ENCODE data around the gene OR2T2. TPM values are rescaled to one million over a fixed set of nuclear protein-coding genes. Genes with fewer than 3 reads are reported as not detected.
"Not testable (repeated sequence)": the region's sequence is repeated elsewhere in the genome, so short reads cannot be mapped to it uniquely, and the experiment has no call there.

Gene OR2T2
- total RNA-seq, 4 donors from 2014 or later = not detected

GRCh38 chr1:248439283-248439682, 6.2 kb upstream of the OR2T2 start:
- H3K27me3 ChIP-seq; H3K4me3 ChIP-seq; H3K4me1 ChIP-seq; H3K27ac ChIP-seq (replicated peaks in 1 of 4); DNase-seq (ENCODE audit: extremely low spot score); intact Hi-C loops (cut with DNase I); H3K36me3 ChIP-seq; H3K9me3 ChIP-seq: not testable (repeated sequence)
- WGBS = 71% methylated on average over 5 of the region's 5 CpGs

DNA sequence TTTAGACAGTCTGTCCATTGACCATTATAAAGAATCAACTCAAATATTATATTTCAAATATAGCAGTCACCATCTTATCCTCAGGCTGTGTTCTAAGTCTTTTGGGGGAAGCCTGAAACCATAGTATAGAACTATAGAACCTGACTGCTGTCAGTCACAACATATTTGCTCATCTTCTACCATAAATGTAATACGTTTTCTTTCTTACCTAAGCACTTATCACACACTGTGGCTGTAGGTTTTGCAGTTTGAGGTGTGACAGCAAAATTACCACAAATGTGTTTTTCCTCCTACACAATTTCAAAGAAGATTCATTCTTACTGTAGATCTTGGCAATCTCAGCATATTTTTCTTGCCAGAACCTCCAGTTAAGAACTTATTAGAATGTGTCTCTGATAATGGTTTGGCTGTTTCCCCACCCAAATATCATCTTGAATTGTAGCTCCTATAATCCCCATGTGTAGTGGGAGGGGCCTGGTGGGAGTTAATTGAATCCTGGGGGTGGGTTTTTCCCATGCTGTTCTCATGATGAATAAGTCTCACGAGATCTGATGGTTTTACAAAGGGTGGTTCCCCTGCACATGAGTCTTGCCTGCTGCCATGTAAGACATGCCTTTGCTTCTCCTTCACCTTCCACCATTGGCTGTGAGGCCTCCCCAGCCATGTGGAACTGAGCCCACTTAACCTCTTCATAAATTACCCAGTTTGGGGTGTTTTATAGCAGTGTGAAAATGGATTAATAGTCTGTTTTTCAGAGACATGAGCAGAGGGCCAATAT, 2.7 kb upstream of the OR2T2 start:
- H3K27ac ChIP-seq (replicated peaks in 1 of 4); H3K9me3 ChIP-seq; H3K36me3 ChIP-seq; intact Hi-C loops (cut with DNase I); H3K4me1 ChIP-seq; H3K4me3 ChIP-seq; DNase-seq (ENCODE audit: extremely low spot score); H3K27me3 ChIP-seq: not testable (repeated sequence)
- WGBS = 61% methylated on average over 1 of the region's 2 CpGs

- intact Hi-C loops (cut with DNase I); H3K27me3 ChIP-seq; H3K36me3 ChIP-seq; H3K4me1 ChIP-seq; H3K9me3 ChIP-seq; H3K4me3 ChIP-seq; DNase-seq (ENCODE audit: extremely low spot score); H3K27ac ChIP-seq (replicated peaks in 1 of 4): not testable (repeated sequence)
- 57% methylated on average over 4 of the region's 4 CpGs for WGBS
Measured at GRCh38 chr1:248444603-248445002, 834 bp upstream of the OR2T2 start.

GRCh38 chr1:248448409-248449074, 3.1 kb downstream of the OR2T2 start:
- H3K9me3 ChIP-seq; DNase-seq (ENCODE audit: extremely low spot score); H3K27me3 ChIP-seq; H3K4me1 ChIP-seq; intact Hi-C loops (cut with DNase I); H3K27ac ChIP-seq (replicated peaks in 1 of 4); H3K4me3 ChIP-seq; H3K36me3 ChIP-seq: not testable (repeated sequence)
- no CpG with 5 or more reads among the region's 4 CpGs for WGBS

GRCh38 chr1:248449821-248450465, 4.5 kb downstream of the OR2T2 start:
- DNase-seq (ENCODE audit: extremely low spot score); intact Hi-C loops (cut with DNase I); H3K27me3 ChIP-seq; H3K4me3 ChIP-seq; H3K27ac ChIP-seq (replicated peaks in 1 of 4); H3K9me3 ChIP-seq; H3K36me3 ChIP-seq; H3K4me1 ChIP-seq: not testable (repeated sequence)
- WGBS = 71% methylated on average over 5 of the region's 6 CpGs

DNA sequence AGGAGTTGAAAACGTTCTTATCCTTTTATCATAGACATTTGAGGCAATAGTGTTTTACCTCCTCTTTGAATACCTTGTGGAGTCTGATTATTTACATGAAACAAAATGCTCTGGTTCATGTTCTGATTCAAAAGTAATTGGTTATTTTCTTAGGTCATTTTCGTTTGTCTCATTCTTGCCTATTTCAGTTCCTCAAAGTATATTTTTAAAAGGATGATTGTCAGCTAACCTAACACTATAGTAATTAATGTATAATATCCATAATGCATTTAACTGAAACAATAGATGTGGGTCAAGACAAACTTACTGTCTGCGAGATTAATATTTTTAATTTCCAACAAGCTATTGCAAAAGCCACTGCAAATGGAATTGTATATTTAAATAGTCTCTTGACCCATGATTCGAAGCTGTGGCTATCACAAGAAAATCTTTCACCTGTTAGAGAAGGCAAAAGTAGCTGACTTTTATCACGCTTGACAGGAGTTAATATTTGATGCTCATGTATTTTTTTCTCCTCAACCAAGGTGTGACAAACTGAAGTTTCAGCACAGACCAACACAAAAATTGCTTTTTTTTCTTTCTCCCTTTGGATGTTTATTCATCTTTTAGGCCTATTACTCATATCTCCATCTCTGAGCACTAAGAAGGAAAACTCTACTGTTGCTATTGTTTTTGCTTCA, 5.2 kb downstream of the OR2T2 start:
- H3K4me1 ChIP-seq; H3K27me3 ChIP-seq; DNase-seq (ENCODE audit: extremely low spot score); H3K9me3 ChIP-seq; H3K27ac ChIP-seq (replicated peaks in 1 of 4); intact Hi-C loops (cut with DNase I); H3K4me3 ChIP-seq; H3K36me3 ChIP-seq: not testable (repeated sequence)
- WGBS = 35% methylated on average over 2 of the region's 5 CpGs

- H3K36me3 ChIP-seq; H3K4me1 ChIP-seq; DNase-seq (ENCODE audit: extremely low spot score); H3K4me3 ChIP-seq; intact Hi-C loops (cut with DNase I); H3K27me3 ChIP-seq; H3K27ac ChIP-seq (replicated peaks in 1 of 4); H3K9me3 ChIP-seq: not testable (repeated sequence)
- no CpG with 5 or more reads among the region's 7 CpGs for WGBS
Measured at GRCh38 chr1:248453619-248454018, 8.2 kb downstream of the OR2T2 start.

- not testable (repeated sequence) for H3K27ac ChIP-seq (replicated peaks in 1 of 4); H3K27me3 ChIP-seq
Measured at GRCh38 chr1:248455045-248455444, 9.6 kb downstream of the OR2T2 start.

DNA sequence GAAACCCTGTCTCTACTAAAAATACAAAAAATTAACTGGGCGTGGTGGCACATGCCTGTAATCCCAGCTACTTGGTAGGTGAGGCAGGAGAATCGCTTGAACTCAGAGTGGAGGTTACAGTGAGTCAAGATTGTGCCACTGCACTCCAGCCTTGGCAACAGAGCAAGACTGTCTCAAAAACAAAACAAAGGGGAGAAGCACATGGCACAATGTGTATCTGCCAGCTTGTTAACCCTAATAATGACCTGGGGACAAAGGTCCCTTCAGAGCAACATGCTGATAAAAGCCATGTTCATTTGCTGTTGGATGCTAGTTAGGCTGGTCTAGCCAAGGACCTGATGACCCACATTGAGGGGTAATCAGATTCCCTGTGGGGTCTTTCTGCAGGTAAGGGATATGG, 11.2 kb downstream of the OR2T2 start:
- H3K9me3 ChIP-seq; H3K27me3 ChIP-seq; DNase-seq (ENCODE audit: extremely low spot score); H3K27ac ChIP-seq (replicated peaks in 1 of 4); intact Hi-C loops (cut with DNase I); H3K4me3 ChIP-seq; H3K36me3 ChIP-seq; H3K4me1 ChIP-seq: not testable (repeated sequence)
- WGBS = no CpG with 5 or more reads among the region's 2 CpGs

More at GRCh38 chr1:248455045-248455444, 9.6 kb downstream of the OR2T2 start:
- intact Hi-C loops (cut with DNase I); DNase-seq (ENCODE audit: extremely low spot score); H3K9me3 ChIP-seq; H3K36me3 ChIP-seq; H3K4me3 ChIP-seq; H3K4me1 ChIP-seq: not testable (repeated sequence)
- WGBS = 63% methylated on average over 3 of the region's 4 CpGs

DNA sequence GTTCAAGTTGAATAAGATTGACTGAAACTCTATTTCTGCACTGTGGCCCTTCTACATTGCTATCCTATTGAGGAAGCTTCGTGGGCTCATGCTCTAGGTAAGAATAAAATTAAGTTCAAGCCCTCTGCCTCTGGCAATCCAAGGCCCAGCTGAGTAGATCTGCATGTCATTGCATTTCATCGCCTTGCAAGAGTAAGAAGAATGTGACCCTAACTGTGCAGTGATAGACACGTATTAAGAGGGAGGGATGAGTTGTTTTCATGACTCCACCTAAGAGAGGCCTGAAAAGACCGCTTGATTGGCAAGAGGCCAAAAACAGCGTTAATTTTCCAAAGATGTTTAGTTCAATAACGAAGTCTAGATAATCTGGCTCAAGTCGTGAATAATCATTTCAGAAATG, 13.7 kb downstream of the OR2T2 start:
- DNase-seq (ENCODE audit: extremely low spot score); H3K4me3 ChIP-seq; H3K27me3 ChIP-seq; H3K27ac ChIP-seq (replicated peaks in 1 of 4); H3K9me3 ChIP-seq; intact Hi-C loops (cut with DNase I); H3K4me1 ChIP-seq; H3K36me3 ChIP-seq: not testable (repeated sequence)
- WGBS = 67% methylated on average over 7 of the region's 7 CpGs
